Measurements from ENCODE around the gene CTDNEP1.
"Not testable (repeated sequence)": the region's sequence is repeated elsewhere in the genome, so short reads cannot be mapped to it uniquely, and the experiment has no call there.

Gene CTDNEP1

DNA sequence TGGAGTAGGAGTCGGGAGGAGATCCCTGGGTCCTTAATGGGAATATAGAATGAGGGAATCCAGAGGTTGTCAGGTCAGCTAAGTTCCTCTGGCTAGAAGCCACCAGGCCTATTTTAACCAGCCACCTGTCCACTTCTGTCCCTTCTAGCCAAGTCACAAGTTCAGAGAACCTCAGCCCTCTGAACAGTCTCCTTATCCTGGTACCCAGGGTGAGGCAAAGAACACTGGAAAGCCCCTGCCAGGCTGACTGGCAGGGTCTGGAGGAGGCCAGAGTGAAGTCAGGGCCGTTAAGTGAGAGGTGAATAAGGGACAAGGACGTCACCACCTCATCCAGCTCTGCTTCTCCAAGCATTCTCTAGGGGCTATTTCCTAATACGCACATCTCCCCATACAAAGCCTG is 2.7 kb downstream of the CTDNEP1 start:
- no peak for DNase-seq (ENCODE audit: low read depth)

- no peak for DNase-seq (ENCODE audit: low read depth)
Observed at GRCh38 chr17:7246779-7247178, 4.8 kb downstream of the CTDNEP1 start.

GRCh38 chr17:7243838-7244237 is 7.7 kb downstream of the CTDNEP1 start:
- not testable (repeated sequence) for DNase-seq (ENCODE audit: low read depth)

- no peak for DNase-seq (ENCODE audit: low read depth)
Observed at GRCh38 chr17:7243453-7243729, 8.1 kb downstream of the CTDNEP1 start.

DNA sequence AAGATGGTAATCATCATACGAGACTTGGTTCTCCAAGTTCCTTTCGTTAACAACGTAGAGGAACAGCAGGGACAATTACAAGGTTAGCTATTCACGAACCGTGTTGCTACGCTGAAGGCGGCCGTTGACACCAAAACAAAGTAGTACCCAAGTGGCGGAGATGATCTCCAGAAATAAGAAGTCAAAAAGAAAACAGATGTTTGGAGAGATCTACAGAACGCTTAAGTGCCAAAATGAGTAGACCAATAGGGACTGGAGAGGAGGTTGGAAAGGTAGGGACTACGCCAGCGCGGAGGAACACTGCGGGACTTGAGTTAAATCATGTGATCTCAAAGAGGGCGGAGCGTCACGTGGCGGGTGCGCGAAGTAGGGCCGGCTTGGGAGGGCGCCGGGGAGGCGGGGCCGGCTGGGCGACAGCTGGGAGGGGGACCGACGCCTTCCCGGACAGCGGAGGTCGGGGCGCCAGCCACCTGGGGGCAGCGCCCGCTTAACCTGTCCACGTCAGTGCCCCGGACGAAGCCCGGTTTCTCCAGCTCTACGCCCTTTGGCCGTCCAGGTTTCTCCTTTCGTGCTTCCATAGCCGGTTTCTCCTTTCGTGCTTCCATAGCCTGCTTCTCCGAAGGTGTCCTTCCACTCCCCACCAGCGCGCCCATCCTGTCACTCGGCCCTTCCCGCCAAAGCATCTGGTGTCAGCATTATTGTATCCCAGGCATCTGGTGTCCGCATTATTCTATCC is 8.6 kb downstream of the CTDNEP1 start:
- DNase-seq (ENCODE audit: low read depth), result peak; percentile 79

- DNase-seq (ENCODE audit: low read depth), result no peak
Observed at GRCh38 chr17:7241783-7242716, 9.5 kb downstream of the CTDNEP1 start, which contains the start of gene GABARAP. TSS of gene GABARAP (minus strand) at chr17:7242449. CDS start at chr17:7242330, 119 bp downstream.

DNA sequence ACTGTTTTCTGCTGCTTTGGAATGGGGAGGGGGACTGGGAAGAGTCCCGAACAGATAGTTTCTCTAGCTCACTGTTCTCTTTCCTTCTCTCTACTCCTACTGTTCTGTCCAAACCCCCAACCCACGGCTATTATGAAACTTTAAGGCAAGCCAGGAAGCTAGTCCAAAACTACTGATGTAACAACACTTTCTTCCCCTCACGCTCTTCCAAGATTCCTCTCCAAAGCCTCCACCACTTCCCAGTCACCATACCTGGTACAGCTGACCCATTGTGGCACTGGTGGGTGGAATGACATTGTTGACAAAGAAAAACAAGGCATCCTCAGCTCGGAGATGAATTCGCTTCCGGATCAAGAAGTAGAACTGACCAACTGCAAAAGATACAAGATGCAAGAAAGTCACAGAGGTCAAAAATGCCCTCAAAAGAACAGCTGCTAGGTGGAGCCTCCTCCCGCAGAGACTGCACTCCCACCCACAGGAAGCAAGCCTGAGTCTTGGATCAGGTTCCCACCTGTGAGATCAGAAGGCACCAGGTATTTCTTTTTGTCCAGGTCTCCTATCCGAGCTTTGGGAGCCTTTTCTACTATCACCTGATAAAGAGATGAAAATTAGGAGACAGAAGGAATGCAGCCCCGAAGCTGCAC is 10.3 kb downstream of the CTDNEP1 start:
- no peak for DNase-seq (ENCODE audit: low read depth)

DNA sequence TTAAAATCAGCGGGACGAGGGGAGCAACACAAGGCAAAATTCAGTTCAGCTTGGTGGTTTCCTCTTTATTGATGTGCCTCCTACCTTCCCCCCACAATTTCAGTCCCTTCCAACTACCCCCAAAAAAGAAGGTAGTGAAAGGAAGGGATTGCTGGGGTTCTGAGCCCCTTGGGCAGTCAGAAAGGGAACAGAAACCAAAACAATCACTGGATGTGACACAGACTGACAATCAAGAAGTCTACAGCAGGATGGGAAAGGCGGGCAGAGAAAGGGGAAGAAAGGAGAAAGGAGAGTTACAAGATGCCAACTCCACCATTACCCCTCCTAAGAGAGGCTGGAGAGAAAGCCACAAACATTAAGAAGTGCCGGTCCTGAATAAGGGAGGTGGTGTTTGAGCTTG is 11.2 kb downstream of the CTDNEP1 start:
- no peak for DNase-seq (ENCODE audit: low read depth)

DNA sequence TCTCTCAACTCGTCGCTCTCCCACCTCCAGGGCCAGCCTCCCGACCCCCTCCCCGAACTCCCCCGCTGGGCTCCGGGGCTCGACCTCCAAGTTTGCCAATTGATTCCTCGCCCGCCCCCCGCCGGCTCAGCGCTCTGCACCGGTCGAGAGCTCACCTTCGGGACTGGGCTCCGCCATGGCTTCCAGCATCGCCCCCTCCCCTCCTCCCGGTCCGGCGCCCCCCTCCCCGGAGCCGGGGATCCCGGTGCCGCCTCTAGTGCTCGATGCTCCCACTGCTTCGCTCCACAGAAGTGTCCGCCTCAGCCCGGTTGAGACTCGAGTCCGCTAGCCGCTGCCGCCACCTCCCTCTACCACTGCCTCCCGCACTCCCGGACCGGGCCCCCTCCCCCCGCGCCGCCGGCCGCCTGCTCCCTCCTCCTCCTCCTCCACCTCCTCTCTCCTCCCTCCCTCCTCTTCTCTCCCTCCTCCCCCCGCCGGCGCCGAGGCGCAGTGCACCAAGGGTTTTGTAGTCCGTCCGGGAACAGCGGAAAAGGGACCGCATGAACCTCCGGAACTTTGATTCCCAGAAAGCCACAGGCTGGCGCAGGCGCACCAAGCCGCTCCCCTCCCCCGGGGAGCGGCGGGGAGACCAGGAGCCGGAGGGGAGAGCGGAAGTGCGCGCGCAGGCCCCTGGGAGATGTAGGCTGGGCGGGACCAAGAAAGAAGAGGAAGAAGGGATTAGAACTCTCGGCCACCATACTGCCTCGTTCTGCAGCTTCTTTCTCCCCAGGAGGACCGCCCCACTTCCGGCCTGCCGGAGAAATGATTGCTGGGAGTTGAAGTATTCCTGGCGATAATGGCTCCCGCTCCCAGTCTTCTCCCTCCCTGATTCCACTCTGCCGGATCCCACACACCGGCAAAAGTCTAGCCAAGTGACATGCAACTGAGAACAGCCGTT is 12.2 kb downstream of the CTDNEP1 start, which contains the start of gene PHF23:
Gene PHF23, minus strand, starts transcription at position 367 of the 937 bp plus-strand sequence. Its CDS starts 178 bp downstream, at position 189.
- DNase-seq (ENCODE audit: low read depth), result peak; percentile 97

DNA sequence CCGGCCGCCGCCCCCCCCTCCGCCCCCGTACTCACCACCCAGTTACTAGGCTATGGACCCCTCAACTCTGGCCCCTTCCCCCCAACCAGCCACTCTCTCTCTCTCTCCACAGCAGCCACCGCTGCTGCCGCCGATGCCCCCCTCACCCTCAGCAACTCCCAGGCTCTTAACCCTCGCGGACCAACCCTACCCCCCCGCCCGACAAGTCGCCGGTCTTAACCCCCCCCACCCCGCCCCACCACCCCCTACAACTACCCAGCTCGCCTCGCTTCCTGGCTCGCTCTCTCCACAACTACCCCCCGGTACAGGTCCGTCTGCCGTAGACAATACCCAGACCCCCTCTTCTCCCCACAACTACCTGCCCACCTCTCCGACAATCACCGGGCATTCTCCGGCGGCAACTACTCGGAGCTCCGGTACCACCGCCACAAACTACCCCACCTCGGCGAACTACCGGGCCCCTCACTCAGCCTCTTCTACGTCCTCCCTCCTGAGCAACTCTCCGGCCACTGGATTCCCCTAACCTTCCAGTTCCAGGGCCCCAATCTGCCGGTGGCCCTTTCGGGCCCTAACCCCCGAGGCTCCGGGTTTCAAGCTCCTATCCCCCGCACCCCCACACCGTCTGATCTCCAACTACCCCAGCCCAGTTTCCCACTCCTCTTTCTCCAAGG is 13.0 kb downstream of the CTDNEP1 start:
- no peak for DNase-seq (ENCODE audit: low read depth)

- no peak for DNase-seq (ENCODE audit: low read depth)
Observed at GRCh38 chr17:7237761-7238419, 13.6 kb downstream of the CTDNEP1 start.

GRCh38 chr17:7237266-7237760 is 14.2 kb downstream of the CTDNEP1 start:
- no peak for DNase-seq (ENCODE audit: low read depth)

- DNase-seq (ENCODE audit: low read depth), result no peak
Observed at GRCh38 chr17:7236808-7237207, 14.7 kb downstream of the CTDNEP1 start.

GRCh38 chr17:7235693-7236665 is 15.6 kb downstream of the CTDNEP1 start:
- no peak for DNase-seq (ENCODE audit: low read depth)

DNA sequence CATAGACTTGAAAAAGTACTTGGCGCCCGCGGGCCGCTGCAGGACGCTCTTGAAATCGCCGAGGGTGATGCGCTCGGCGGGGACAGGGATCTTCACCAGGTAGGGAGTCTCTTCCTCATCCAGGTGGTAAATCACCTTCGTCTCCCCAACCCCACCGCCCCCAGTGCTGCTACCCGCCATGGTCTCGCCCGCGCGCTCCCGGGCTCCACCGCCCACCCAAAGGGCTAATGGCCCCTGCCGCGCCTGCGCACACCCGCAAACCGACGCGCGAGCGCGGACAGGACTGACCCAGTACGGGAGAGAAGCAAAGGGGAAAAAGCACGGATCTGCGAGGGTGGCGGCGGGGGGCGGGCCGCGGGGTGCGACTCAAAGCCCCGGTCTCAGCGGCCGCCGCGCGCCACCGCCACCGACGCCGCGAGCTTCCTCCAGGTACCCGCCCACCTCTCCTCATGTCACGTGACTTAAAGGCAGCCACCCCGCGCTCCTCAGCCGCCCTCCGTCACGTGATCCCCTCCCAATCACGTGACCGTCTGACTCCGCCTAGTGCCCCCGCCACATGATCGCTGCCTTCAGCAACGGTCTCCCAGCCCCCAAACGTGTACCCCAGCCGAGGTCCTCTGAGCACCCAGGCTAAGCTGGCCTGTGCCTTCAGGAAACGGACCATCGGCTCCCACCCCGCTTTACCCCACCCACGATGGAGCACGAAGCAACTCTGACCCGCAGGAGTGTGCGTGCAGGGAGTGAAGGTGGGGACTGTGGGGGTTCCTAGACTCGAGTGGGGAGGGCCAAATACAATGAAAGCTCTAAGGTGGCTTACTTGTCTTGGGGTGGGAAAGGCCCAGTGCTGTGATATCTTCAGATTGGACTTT is 17.2 kb downstream of the CTDNEP1 start, which contains the start of gene DVL2:
Gene DVL2, minus strand, starts transcription at position 435 of the 869 bp plus-strand sequence. Its CDS starts 255 bp downstream, at position 180.
- DNase-seq (ENCODE audit: low read depth), result no peak

GRCh38 chr17:7233701-7234082 is 17.8 kb downstream of the CTDNEP1 start:
- no peak for DNase-seq (ENCODE audit: low read depth)

- no peak for DNase-seq (ENCODE audit: low read depth)
Observed at GRCh38 chr17:7232114-7232513, 19.4 kb downstream of the CTDNEP1 start.

DNA sequence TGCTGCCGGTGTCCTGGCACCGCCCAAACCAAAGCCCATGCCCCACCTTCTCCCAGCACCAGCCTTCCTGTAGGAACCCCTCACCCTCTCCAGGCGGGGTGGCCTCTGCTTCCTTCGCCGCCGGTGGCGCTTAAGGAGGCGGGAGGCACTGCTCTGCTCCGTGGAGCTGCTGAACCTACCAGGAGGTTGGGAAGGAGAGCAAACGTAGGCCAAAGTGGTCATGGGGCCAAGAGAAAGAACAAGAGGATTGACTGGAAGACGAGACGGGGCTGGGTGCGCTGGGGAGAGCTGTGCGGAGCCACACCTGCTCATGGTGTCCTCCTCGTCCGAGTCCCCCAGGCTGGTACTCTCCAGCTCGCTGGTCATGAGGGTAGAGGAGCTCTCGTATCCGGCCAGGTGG is 22.0 kb downstream of the CTDNEP1 start:
- DNase-seq (ENCODE audit: low read depth), result no peak

Measured in GM04503 (cell line).